IPS-18c (cell line): ENCODE results near the gene KASH5.

ENCODE experiments used
- H3K4me3 ChIP-seq: 2 replicates; pipeline ENCODE4 v1.7.0; 2013; ENCODE audit warnings: low read depth, mild to moderate bottlenecking, low read length, moderate library complexity; ENCODE audit not compliant: insufficient read depth
- H3K9me3 ChIP-seq: one replicate; pipeline ENCODE4 v1.6.1; 2013; ENCODE audit warnings: mild to moderate bottlenecking, low read length, moderate library complexity; ENCODE audit not compliant: control insufficient read depth, insufficient read depth

Gene KASH5

GRCh38 chr19:49383599-49383998 lies 4.5 kb upstream of the KASH5 start:
- Histone ChIP-seq H3K9me3 (no peaks in the 10 kb centered on the region), H3K4me3 (no peak overlapping the region)

GRCh38 chr19:49389406-49389805 lies 1.4 kb downstream of the KASH5 start:
- no peaks in the 10 kb centered on the region for H3K9me3 ChIP-seq
- H3K4me3 ChIP-seq = no peak overlapping the region

GRCh38 chr19:49390131-49390928 lies 2.3 kb downstream of the KASH5 start:
- Histone ChIP-seq H3K4me3 (no peak overlapping the region), H3K9me3 (no peaks in the 10 kb centered on the region)

- Histone ChIP-seq H3K9me3 (no peaks in the 10 kb centered on the region), H3K4me3 (no peak overlapping the region)
These were observed 2.9 kb downstream of the KASH5 start for GRCh38 chr19:49390929-49391359.

- H3K9me3 ChIP-seq = no peaks in the 10 kb centered on the region
- no peak overlapping the region for H3K4me3 ChIP-seq
These were observed 3.7 kb downstream of the KASH5 start for GRCh38 chr19:49391581-49392399.

GRCh38 chr19:49393881-49394280 lies 5.8 kb downstream of the KASH5 start:
- Histone ChIP-seq H3K9me3 (no peaks in the 10 kb centered on the region), H3K4me3 (no peak overlapping the region)

- Histone ChIP-seq H3K4me3 (no peak overlapping the region), H3K9me3 (no peaks in the 10 kb centered on the region)
These were observed 7.7 kb downstream of the KASH5 start for GRCh38 chr19:49395581-49396407.

- H3K4me3 ChIP-seq = no peak overlapping the region
- no peaks in the 10 kb centered on the region for H3K9me3 ChIP-seq
These were observed 8.9 kb downstream of the KASH5 start for GRCh38 chr19:49396738-49397505.

- Histone ChIP-seq H3K9me3 (no peaks in the 10 kb centered on the region), H3K4me3 (no peak overlapping the region)
These were observed 10.1 kb downstream of the KASH5 start for GRCh38 chr19:49398001-49398615.

- no peaks in the 10 kb centered on the region for H3K9me3 ChIP-seq
- H3K4me3 ChIP-seq = no peak overlapping the region
These were observed 10.9 kb downstream of the KASH5 start for GRCh38 chr19:49398931-49399330.

GRCh38 chr19:49400029-49400428 lies 12.0 kb downstream of the KASH5 start:
- H3K9me3 ChIP-seq = no peaks in the 10 kb centered on the region
- no peak overlapping the region for H3K4me3 ChIP-seq

GRCh38 chr19:49403404-49404187 lies 15.5 kb downstream of the KASH5 start:
- no peaks in the 10 kb centered on the region for H3K9me3 ChIP-seq
- H3K4me3 ChIP-seq = no peak overlapping the region

GRCh38 chr19:49407079-49407478 lies 19.0 kb downstream of the KASH5 start:
- H3K4me3 ChIP-seq = no peak overlapping the region
- H3K9me3 ChIP-seq = no peaks in the 10 kb centered on the region

GRCh38 chr19:49407482-49408015 lies 19.5 kb downstream of the KASH5 start:
- no peaks in the 10 kb centered on the region for H3K9me3 ChIP-seq
- H3K4me3 ChIP-seq = no peak overlapping the region

GRCh38 chr19:49408816-49409440 lies 20.9 kb downstream of the KASH5 start:
- no peak overlapping the region for H3K4me3 ChIP-seq
- no peaks in the 10 kb centered on the region for H3K9me3 ChIP-seq
